ENCODE data around the gene AIF1L. TPM values are rescaled to one million over a fixed set of nuclear protein-coding genes. Genes with fewer than 3 reads are reported as not detected.

AIF1L gene
- total and polyA plus RNA-seq, 2 experiments from 2014 or later = 14.3 to 18.8 TPM

GRCh38 chr9:131167936-131168335 is 71.6 kb downstream of the AIF1L start:
- no peak for DNase-seq (ENCODE audit: low read depth in 1 of 2, low spot score in 1 of 2)
- Histone ChIP-seq H3K36me3 (peaks cover 30% of the 10 kb centered on the region), H3K9me3 (ENCODE audit: low read depth) (no peaks in the 10 kb centered on the region), H3K4me1 (ENCODE audit: low read depth) (no peaks in the 10 kb centered on the region), H3K27ac (no peak overlapping the region), H3K27me3 (no peaks in the 10 kb centered on the region), H3K4me3 (no peak overlapping the region)
- no peak for TF ChIP-seq CTCF (IDR thresholded peaks at IDR 0.05; ENCODE audit: low read depth, low read length)

- Histone ChIP-seq H3K36me3 (peaks cover 18% of the 10 kb centered on the region), H3K4me3 (no peak overlapping the region), H3K27ac (no peak overlapping the region), H3K4me1 (ENCODE audit: low read depth) (no peaks in the 10 kb centered on the region), H3K27me3 (no peaks in the 10 kb centered on the region), H3K9me3 (ENCODE audit: low read depth) (no peaks in the 10 kb centered on the region)
- TF ChIP-seq CTCF (IDR thresholded peaks at IDR 0.05; ENCODE audit: low read depth, low read length) = no peak
- DNase-seq (ENCODE audit: low read depth in 1 of 2, low spot score in 1 of 2) = no peak
Measured at GRCh38 chr9:131169563-131170240, 73.4 kb downstream of the AIF1L start.

Other genes starting within 250 kb of the AIF1L start
- gene QRFP, start 199.7 kb upstream of the AIF1L start, total RNA-seq = not detected in 2 replicates
- 0.45 TPM in 1 of 2 replicates, not detected in the other for gene QRFP, start 199.7 kb upstream of the AIF1L start, polyA plus RNA-seq
- gene FIBCD1, start 157.3 kb upstream of the AIF1L start, total RNA-seq = 0.39 and 4.0 TPM in 2 replicates
- gene FIBCD1, start 157.3 kb upstream of the AIF1L start, polyA plus RNA-seq = 0.24 and 0.43 TPM in 2 replicates
- gene LAMC3, start 87.4 kb upstream of the AIF1L start, total RNA-seq = 7.5 and 14.0 TPM in 2 replicates
- gene LAMC3, start 87.4 kb upstream of the AIF1L start, polyA plus RNA-seq = 5.4 and 7.6 TPM in 2 replicates
- gene NUP214, start 29.1 kb downstream of the AIF1L start, total RNA-seq = 18.7 and 29.0 TPM in 2 replicates
- 14.7 and 15.9 TPM in 2 replicates for gene NUP214, start 29.1 kb downstream of the AIF1L start, polyA plus RNA-seq
- 39.6 and 42.6 TPM in 2 replicates for gene FAM78A, start 180.0 kb downstream of the AIF1L start, total RNA-seq
- 21.5 and 29.5 TPM in 2 replicates for gene FAM78A, start 180.0 kb downstream of the AIF1L start, polyA plus RNA-seq
- 50.3 and 52.5 TPM in 2 replicates for gene PLPP7, start 193.2 kb downstream of the AIF1L start, total RNA-seq
- gene PLPP7, start 193.2 kb downstream of the AIF1L start, polyA plus RNA-seq = 36.9 and 42.5 TPM in 2 replicates